GM12872 (cell line): ENCODE measurements around the gene RNF150.

Experiments used
- TF ChIP-seq, protein P1 (sequence below): IDR thresholded peaks from 3 replicates; pipeline ENCODE4 v1.5.1; 2011; ENCODE audit warnings: low read depth, mild to moderate bottlenecking, low read length, moderate library complexity; ENCODE audit not compliant: insufficient read depth

The RNF150 gene

DNA sequence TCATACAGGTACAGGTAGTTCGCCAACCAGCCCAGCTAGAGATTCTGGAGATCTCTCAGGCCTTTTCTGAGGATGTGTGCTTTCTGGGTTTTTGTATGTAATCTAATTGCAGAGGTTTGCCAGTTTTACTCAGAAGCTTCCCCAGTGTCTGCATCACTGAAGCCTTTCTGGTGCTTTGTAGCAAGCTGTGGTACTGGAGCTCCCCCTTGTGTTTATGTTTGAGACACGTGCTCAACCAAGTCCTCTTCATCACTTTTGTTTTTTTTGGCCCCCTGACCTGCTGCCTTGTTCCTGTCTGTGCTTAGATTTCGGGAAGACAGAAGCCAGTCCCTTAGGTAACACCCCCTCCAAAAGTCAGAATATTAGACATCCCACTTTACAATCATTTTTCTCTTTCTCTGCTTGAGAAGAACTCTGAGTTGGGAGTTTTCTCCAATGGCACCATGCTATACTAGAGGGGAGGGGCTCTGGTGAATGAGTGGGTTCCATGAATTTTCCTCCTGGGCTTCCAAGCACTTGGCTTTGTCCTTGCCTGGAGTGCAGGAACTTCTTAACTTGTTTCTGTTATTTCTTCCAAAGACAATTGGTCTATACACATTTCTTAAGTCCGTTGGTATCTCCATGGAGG lies 248.7 kb downstream of the RNF150 start:
- TF ChIP-seq, protein P1, sequence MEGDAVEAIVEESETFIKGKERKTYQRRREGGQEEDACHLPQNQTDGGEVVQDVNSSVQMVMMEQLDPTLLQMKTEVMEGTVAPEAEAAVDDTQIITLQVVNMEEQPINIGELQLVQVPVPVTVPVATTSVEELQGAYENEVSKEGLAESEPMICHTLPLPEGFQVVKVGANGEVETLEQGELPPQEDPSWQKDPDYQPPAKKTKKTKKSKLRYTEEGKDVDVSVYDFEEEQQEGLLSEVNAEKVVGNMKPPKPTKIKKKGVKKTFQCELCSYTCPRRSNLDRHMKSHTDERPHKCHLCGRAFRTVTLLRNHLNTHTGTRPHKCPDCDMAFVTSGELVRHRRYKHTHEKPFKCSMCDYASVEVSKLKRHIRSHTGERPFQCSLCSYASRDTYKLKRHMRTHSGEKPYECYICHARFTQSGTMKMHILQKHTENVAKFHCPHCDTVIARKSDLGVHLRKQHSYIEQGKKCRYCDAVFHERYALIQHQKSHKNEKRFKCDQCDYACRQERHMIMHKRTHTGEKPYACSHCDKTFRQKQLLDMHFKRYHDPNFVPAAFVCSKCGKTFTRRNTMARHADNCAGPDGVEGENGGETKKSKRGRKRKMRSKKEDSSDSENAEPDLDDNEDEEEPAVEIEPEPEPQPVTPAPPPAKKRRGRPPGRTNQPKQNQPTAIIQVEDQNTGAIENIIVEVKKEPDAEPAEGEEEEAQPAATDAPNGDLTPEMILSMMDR = peak; percentile 81

DNA sequence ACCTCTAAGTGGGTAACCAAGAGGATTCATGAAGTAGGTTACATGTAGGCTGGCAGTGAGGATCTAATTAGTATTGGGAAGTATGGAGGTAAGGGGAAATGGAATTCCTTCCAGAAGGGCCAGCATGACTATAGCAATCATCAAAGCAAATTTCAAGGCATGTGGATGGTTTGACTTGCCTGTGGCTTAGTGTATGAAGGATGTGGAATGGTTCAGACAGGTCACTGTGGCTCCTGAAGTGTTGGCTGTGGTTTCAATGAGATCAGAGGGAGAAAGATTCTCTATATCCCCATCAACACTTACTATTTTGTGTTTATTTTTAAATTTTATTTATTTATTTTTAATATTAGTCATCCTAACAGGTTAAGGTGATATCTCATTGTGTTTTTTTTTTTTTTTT lies 255.5 kb downstream of the RNF150 start:
- TF ChIP-seq, protein P1 = no peak

DNA sequence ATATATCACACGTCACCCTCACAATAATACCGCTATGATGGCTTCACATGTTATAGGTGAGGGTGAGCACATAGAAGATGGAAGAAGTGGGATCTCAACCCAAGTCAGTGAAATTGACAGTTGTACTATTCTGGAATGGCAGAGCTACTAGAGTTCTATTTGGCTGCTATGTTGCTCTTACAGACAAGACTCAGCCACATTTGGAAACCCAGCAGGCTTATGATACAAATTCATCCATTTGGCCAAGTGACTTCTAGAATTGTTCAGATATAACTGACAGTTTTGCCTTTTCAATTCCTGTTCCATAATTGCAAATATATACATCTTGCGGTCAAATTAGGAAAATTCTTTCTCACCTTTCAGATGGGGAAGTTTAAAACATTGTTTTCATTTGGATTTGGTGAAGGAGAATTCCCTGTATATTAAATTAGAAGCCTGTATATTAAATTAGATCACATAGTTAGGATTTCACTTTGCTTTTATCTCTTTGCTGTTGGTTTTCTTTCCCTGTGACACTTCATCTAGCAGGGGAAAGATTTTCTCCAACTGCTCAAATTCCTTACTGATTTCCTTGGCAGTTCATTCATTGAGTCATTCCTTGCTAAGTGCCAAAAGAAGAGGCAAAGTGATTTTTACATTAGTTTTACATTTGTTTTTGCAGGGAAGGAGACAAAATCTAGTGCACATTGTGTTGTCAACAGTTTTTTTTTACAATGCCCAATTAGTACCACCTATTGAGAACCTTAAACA lies 256.5 kb downstream of the RNF150 start:
- TF ChIP-seq, protein P1 = no peak

DNA sequence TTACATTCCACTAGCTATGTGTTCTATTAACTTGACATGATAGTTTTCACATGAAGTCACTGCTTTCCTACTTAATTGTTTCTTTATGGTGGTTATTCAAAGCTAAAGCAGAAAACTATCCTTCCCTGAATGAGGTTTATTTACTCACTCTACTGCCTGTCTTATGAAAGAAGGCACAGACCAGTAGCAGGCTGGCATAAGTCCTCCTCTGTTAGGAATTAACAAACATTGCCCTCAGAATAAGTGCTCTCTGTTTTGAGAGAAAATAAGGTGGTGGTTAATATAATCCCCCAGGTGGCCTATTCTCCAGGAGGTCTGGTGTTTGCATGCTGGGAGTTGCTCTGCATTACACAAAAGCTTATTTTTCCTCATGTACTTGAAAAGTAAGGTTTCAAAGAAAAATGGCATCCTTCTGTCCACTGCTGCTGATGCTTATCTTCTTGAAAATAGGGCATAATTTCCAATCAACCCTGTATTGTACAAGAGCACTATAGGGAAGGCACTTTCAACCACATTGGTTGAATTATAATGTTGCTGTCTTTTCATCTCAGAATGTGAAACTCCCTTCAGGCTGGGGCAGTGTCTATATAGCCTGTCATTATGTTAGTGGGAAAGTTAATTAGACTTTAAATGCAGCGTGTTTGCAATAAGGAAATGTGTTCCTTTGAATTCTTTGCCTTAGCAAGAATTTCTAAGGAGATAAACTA lies 257.4 kb downstream of the RNF150 start:
- TF ChIP-seq, protein P1 = no peak

DNA sequence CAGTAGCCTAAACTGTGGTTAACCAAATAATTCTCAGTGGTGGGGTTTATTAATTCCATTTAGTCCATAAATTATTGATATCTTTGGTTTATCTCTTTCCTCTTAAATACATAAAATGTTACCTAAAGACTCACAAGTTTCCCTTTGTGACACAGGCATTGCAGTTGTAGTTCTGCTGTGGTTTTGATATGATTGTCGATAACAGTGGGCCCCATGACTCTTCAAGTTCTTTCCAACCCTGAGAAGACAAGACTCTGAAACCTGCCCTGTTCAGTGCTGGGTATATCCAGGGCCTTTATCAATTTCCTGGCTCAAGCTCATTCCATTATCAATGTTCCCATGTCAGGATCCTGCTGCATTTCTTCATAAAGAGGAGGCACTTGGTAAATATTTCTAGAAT lies 259.2 kb downstream of the RNF150 start:
- TF ChIP-seq, protein P1 = no peak

DNA sequence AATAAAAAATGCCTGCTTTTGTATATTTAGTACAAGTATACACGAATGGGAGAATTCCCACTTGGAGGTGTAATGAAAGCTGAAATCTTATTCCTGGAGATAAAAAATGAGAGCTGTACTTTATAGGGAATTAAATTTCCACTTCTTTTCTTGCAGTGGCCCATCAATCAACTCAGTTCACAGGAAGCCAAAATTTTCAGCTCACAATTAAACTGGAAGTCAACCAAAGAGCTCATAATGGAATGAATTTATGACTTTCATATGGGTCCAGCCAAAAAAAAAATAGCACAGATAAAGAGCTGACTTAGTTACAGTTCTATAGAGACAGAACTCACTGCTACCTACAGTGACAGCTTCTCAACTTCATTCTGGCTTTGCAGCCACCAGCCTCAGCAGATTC lies 261.9 kb downstream of the RNF150 start:
- TF ChIP-seq, protein P1 = no peak

DNA sequence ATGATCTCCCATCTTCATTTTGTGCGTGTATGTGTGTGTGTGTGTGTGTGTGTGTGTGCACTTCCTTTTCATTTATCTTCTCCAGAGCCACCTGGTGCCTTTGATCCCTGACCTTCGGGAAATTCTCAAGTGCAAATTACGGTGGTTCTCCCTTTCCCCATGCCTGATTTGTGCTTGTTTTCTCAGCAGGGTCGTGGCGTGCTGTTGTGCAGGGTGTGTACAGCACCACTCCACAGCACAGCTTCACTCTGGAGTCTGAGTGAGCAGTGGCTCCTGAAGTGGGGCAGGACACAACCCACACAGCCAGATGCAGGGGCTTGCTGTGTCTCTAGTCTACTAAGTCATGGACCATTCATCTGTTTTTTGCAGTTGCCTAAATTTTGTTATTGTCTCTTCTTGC lies 262.8 kb downstream of the RNF150 start:
- TF ChIP-seq, protein P1 = no peak
